GM19467 (cell line): ENCODE measurements around the gene KCNMA1.

Experiments
- ATAC-seq: cut with Tn5 transposase; IDR thresholded peaks from one replicate; pipeline ENCODE4 v1.9.1; 2021; ENCODE audit warnings: mild to moderate bottlenecking, moderate library complexity; ENCODE audit not compliant: unreplicated experiment

Gene KCNMA1

GRCh38 chr10:77077316-77077945, 560.2 kb downstream of the KCNMA1 start:
- ATAC-seq = no peak

- ATAC-seq = no peak
These were observed 561.7 kb downstream of the KCNMA1 start for GRCh38 chr10:77075926-77076325.

DNA sequence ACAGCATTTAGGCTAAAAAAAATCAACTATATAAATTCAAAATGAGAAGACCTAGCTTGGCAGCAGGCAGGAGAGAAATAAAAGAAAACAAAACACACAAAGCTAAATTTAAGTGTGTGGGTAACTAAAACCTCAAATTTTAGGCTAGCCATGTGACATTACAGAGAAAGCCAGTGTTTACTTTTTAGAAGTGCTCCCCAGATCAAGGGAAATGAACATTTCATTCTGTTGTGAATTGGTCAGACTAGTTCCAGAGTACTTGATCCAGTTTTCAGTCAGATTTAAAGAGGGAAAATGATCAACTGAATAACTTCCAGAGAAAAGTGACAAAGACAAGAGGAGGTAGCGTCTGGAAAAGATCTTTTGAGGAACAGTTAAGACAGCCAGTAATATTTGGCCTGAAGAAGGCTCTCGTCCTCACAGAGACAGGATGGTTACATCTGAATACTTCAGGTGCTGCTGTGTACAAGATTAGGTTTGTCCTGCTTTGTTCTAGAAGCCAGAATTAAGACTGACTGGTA, 563.4 kb downstream of the KCNMA1 start:
- no peak for ATAC-seq

- no peak for ATAC-seq
These were observed 564.0 kb downstream of the KCNMA1 start for GRCh38 chr10:77073663-77073960.

DNA sequence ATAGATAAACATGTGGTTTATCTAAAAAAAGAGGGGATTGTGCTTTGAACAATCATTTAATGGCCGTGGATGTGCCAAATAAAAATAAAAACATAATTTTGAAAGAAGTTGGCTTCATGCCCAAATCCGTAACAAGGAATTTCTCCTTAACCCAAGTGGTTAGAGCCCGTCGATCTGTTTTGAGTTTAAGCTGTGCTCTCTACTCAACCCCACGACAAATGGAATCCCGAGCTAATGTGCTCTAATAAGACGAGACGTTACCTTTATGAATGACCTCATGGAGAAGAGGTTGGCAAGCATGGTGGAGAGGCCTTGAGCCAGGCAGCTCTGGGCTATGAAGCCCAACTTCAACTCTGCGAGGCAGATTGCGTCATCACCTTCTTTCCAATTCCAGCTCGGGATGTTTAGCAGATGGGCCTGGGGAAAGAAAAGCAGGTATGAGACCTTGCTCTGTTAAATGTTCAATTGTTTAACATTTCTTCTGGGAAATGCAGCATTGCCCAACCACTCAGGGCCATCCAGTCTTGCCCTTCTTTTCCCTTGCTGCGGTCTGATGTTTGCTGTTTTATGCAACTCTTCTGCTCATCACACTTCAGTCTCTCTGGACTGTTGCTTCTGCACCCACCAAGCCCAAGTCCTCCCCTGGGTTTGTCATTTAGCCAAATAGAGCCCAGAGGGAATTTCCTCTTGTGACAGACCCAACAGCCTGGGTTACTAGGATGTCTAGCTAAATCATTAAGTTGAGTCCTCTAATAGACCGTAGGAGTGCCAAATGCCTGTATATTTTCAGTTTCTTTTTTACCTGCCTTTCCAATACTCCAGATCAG, 564.6 kb downstream of the KCNMA1 start:
- no peak for ATAC-seq

GRCh38 chr10:77072361-77072835, 565.2 kb downstream of the KCNMA1 start:
- no peak for ATAC-seq

- ATAC-seq = no peak
These were observed 565.7 kb downstream of the KCNMA1 start for GRCh38 chr10:77071956-77072355.

GRCh38 chr10:77071001-77071511, 566.6 kb downstream of the KCNMA1 start:
- ATAC-seq = no peak

GRCh38 chr10:77070346-77070745, 567.3 kb downstream of the KCNMA1 start:
- ATAC-seq = no peak

DNA sequence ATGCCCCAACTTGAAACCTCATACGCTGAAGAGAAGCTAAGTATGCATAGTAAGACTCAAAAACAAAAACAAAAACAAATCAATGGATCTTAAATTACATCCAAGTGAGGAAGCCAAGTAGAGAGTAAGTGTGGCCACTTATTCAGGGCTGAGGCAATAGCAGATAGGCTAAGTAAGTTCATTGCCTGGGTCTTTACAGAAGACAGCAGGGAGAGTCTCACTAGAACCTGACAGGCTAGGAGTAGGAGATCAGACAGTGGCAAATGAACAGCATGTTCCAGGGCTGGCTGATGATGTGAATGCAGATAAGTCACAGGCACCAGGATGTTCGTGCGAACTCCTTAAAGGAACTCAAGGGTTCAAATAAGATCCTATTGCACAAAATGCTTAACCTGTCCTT, 568.6 kb downstream of the KCNMA1 start:
- no peak for ATAC-seq

GRCh38 chr10:77068272-77068671, 569.3 kb downstream of the KCNMA1 start:
- ATAC-seq = no peak

- no peak for ATAC-seq
These were observed 575.2 kb downstream of the KCNMA1 start for GRCh38 chr10:77062381-77062780.

DNA sequence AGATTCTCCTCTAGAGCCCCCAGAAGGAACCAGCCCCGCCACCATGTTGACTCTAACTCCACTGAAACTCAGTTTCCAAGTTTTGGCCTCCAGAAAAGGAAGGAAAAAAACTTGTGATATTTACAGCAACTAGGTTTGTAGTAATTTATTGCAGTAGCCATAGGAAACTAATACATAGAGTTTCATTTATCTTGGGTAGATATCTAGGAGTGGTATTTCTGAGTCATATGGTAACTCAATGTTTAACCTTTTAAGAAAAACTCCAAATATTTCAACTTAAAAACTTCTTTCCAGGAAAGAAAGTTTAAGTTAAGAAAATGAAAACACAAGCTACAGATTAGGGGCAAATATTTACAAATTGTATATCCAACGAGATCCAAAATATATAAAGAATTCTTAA, 576.7 kb downstream of the KCNMA1 start:
- no peak for ATAC-seq

GRCh38 chr10:77056650-77057049, 581.0 kb downstream of the KCNMA1 start:
- ATAC-seq = no peak

- no peak for ATAC-seq
These were observed 585.0 kb downstream of the KCNMA1 start for GRCh38 chr10:77052593-77052992.

DNA sequence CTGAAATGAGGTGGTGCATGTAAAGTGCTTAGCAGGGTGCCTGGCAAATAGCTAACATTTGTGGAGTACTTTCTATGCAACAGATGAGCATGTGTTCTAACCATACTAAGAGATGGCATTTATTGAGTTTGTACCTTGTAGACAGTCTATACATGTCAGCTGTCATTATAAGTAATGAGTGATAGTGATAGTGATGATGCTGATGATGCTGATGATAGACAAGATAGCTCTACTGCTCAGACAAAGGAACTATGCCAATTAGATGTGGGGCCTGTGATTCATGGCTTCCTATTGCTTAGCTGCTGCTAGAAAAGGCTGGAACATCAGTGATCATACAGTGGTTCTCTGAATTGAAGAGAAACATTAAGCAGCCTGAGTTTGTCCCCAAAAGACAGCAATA, 585.8 kb downstream of the KCNMA1 start:
- no peak for ATAC-seq

DNA sequence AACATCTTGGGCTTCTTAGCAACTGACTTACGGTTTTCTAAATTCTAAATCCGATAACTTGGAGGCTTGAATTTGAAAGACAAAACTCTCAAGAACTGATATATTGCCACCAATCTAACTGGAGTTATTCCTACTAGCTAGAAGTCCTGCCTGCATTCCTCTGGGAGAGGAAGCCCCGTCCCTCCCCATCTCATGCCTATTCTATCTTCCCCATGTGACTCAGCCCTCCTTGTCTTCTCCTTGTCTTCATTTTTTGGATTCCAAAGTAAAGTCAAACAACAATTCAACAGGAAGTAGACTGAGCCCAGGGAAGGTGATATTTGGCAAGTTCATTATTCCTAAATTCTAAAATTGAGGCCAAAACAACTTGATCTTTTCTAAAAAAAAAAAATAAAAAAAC, 587.7 kb downstream of the KCNMA1 start:
- no peak for ATAC-seq

- no peak for ATAC-seq
These were observed 588.5 kb downstream of the KCNMA1 start for GRCh38 chr10:77049146-77049545.

GRCh38 chr10:77045085-77045484, 592.5 kb downstream of the KCNMA1 start:
- ATAC-seq = no peak

DNA sequence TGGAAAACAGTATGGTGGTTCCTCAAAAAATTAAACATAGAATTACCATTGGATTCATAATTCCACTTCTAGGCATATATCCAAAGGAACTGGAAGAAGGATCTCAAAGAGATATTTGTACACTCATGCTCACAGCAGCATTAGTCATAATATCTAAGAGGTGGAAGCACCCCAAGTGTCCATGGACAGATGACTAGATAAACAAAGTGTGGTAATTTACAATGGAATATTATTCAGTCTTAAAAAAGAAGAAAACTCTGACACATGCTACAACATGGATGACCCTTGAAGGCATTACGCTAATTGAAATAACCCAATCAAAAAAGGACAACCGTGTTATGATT, 594.2 kb downstream of the KCNMA1 start:
- no peak for ATAC-seq

DNA sequence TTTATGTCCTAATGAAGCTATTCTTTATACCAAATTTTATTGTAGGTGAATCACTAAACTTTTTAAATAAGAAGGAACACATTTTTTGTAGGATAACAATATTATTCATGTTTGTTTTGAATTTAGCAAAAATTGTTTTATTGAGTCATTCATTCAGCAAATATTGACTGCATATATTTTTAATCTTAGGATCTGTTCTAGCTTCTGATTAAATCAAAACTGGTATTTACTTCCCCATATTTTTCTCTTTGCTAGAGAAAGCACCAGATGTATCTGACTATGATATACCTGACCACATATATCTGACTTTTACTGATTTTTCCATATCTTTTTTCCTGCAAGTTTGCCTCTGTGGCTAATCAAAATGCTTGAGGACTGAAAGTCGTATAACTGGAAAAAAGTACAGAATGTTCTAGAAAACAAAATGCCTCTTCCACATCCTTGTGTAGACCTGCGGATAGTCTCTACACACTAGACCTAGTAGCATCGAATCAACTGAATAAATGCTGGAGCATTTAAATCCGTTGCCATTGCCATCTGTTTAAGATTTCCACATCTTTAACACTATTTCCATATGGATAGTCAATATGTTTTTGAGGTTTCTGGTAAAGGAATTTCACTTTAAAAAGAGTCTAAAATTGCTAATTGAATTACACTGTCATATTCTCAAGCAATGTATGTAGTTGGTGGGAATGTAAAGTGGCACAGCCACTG, 594.7 kb downstream of the KCNMA1 start:
- no peak for ATAC-seq
